ENCODE results near the gene AKT3.
A peak's percentile ranks its signal among the peaks of the same experiment; 100 is the strongest.

The AKT3 gene

DNA sequence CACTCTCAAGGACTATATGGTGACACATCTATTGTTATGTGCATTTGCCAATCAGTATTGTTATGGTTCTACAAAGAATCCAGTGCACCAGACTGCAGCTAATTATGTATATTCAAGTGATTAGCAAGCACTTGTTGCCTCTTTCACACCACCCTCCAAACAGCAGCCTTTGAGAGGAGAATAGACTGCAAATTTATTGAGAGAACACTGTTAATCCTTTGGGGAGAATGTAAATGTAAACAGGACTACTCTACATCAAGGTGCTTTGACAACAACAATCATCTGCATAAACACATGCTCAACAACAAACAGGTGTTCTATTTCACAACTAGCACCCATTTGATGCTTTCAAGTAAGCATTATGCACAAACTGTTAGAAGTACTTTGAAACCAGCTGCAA lies 117.4 kb downstream of the AKT3 start:
- no peak for DNase-seq

DNA sequence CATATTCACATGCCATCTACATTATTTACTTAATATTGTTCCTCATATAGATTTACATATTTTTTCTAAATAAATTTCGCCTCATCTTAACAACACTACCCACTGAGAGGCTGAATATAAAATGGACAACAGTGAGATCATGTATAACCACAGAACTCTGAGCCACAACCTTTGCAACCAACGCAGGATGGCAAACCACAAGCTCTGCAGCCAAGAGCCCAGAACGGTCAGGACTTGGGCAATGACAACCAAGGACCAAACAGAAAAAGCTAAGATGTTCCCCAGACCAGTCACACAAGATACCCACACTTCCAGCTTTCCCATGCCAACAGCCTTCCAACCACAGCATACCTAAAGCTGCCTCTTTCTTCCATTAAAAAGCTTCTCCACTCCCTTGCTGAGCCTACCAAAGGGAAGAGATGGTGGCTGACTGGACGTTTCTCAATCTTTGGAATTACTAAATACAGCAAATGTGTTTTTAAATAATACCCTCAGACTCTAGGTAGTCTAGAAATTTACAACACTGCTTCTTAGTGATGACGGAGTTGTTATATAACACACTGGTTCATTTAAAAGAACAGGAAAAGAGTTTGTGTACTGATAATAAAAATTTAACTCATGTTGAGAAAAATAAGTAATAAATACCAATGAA lies 117.9 kb downstream of the AKT3 start:
- peak in 1 of 58 donors; percentile 16 for DNase-seq

DNA sequence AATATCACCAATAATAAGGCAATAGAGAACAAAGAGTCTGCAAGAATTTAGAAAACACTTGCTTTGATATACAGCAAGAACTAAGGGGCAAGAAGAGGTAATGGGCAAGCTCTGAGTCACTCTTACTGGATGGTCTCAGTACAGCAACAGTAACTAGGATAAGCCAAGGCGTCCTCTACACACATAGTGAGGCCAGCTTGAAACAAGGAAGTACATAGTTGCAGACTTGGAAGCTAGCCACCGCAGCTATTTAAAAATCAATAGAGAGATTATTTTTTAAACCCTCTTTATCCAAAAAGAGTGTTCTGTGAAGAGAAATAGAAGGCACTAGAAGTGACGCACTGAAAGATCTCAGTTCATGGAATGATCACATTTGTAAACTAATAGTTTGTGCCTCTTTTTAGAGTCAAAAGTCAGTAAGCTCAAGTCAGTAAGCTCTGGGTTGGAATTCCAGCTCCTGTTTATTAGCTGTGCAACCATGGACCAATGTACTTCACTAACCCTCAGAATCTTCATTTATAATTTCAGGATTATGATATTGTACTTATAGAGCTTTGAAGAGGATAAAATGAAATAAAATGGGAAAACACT lies 118.6 kb downstream of the AKT3 start:
- DNase-seq: peak in 15 of 58 donors; percentile 6 to 76 (median 37)

DNA sequence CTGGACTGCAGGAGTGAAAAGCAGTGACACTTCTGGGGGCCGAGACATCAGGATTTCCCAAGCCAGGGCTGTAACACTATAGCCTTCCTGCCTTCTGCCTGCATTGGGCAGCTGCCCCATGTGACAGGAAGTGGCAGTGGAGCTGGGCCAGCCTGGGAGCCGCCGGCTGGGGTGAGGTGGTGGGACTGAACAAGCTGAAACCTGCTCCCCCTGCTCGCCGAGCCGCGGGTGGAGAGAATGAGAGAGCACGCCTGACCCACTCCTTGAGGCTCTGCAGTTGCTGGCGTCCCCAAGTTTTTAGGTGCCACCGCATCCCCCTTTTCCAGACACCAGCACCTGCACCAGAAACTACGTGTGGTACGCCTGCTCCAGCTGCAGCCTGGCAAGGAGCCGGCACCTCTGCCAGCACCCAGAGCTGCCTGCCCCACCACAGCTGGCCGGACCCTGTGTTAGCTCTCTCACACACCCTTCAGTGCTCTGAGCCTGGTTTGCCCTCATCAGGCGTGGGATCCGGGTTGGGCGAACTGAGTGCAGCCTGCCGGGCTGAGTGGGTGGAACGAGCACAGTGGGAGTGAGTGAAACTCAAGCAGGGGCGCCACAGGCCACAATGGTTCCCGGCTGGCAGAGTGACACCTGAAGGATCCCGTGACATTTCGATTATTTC lies 119.4 kb downstream of the AKT3 start:
- peak in 23 of 58 donors; percentile 9 to 39 (median 22) for DNase-seq

DNA sequence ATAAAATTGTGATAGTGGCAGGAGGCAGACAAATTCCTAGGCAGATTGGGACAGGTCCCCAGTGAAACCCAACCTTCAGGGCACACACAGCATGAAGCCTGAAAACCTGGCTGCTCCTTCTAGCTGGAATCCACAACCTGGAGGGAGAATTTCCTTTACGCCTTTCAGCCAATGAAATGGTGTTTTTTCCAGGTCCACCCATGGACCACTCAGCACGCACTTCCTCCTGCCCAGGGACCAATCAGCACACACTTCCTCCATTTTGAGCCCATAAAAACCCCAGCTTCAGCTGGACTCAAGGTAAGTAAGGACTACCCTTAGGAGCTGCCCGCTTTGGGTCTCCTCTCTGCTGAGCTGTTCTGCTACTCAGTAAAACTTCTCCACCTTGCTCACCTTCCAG lies 120.1 kb downstream of the AKT3 start:
- DNase-seq: no peak

DNA sequence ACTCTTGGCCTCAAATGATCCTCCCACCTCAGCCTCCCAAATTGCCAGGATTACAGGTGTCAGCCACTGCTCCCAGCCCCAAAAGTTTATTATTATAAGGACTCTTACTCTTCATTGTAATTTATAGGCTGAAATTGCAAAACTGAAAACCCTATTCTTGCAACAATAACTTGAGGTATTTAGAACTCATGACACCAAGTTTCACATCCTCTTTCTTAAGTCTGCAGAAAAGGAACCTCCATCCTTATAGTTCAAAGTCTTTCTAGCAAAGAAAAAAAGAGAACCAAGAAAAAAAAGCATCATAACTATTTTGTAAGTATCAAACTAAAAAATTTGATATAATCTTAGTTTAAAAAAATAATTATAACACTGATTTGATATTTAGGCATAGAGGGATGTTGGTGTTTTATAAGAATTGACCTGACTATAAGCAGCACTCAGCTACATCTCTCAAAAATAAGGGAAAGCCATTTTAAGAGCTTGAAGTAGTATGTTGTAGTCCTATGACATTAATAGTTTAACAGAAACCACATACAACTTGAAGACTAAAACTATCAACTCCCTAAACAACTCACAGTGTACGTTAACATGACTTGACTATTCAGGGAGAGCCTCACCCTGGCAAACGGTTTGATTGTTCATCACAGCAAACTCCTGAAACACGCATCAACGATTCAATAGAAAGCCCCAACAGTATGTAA lies 122.4 kb downstream of the AKT3 start:
- no peak for DNase-seq

DNA sequence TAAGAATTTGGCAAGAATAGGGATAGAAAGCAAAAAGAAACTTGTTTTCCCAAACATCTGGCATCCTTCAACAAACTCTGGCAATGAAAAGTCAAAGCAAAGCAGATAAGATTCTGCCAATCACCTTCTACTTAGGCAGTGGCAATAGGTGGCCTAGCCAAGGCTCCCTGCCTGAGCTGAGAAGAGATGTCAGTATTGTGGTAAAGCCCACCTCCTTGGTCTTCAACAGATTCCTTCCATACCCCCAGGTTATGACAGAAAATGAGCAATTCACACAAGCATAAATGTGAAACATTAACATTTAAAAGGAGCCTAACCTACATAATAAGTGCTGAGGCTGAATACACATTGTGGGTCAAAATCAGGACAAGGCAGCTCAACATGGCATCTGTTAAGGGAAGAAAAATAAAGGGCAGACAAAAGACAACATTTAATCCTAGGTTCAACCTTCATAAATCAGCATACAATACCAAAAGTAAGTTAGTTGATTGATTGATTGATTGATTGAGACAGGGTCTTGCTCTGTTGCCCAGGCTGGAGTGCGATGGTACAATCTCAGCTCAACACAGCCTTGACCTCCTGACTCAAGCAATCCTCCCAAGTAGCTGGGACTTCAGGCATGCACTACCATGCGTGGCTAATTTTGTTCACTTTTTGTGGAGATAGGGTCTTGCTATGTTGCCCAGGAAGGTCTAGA lies 123.1 kb downstream of the AKT3 start:
- DNase-seq: no peak

DNA sequence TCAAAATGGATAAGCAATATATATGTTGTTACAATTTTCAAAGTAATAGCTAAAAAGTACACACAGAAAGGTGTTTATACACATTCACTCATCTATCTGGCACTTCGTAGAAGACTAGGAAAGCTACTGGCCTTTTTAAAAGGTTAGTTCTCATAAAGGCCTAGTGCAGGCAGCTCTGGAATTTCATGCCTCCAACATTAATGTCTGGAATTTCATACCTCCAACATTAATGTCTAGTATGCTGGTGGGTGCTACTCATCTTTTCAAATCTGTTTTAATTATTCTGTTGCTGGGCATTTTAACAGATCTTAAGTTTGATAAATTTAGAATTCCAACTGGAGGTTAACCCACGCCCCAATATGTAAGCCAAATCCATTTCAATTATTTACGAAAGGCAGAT lies 124.2 kb downstream of the AKT3 start:
- DNase-seq: no peak

DNA sequence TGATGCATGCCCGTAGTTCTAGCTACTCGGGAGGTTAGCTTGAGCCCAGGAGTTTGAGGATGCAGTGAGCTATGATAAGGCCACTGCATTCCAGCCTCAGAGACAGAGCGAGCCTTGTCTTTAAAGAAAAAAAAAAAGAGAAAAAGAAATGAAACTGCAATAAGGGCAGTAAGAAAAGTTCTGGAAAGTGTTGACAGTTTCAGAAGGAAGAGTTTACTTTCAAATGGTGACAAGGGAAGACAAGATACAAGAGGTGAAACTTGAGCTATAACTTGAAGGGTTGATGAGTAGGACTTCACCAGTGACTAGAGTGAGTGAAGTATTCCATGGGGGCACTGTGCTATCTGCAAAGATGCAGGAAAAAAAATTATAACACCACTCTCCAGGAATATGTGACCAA lies 125.0 kb downstream of the AKT3 start:
- no peak for DNase-seq

DNA sequence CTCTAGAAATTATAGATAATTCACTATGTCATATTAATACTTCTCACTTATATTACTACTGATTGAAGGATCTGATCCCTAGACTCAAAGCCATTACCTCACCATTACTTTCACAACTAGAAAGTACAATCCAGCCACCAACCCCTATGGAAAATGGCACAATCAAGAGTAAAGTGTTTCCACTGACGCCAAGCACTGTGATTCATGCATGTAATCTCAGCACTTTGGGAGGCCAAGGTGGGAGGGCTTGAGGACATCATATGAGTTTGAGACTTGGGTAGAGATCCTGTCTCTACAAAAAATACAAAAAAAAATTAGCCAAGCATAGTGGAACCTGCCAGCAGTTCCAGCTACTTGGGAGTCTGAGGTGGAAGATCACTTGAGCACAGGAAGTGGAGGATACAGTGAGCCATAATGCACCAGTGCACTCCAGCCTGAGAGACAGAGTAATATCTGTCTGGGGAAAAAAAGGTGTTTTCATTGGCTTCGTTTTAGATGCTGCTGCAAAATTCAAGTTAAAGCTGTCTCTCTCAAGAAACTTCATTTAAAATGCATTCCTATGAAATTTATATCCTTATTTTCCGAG lies 126.5 kb downstream of the AKT3 start:
- DNase-seq: no peak

DNA sequence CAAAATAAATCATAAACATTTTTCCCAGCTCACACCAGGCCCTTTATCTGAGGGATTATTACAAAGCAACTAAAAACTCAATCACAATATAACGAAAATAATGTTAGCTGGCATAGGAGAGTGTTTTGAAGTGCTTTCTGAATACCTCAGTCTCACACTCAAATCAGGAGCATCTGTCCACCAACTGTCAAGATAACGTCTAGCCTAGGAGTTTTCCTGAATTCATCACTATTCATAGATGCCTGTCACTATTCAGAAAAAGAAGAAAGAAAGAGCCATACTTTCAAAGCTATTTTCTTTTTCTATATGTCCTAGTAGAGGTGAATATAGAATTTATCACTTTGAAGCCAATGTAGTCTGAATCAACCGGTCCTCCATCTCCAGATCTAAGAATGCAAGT lies 127.0 kb downstream of the AKT3 start:
- no peak for DNase-seq

DNA sequence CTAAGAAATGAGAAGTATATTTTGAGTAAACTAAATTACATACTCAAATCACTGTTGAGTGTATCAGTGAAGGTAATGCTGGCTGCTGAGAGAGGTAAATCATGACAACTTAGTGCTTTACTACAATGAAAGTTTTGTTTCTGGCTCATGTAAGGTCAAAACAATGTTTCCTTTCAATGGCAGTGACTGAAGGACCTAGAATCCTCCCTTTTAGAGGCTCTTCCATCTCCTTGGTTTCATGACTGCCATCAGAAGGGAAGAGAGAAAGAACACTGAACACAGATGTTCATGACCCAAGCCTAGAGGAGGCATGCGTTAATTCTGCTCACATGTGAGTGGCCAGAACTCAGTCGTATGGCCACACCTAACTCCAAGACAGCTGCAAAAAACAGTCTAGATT lies 130.6 kb downstream of the AKT3 start:
- DNase-seq: no peak

DNA sequence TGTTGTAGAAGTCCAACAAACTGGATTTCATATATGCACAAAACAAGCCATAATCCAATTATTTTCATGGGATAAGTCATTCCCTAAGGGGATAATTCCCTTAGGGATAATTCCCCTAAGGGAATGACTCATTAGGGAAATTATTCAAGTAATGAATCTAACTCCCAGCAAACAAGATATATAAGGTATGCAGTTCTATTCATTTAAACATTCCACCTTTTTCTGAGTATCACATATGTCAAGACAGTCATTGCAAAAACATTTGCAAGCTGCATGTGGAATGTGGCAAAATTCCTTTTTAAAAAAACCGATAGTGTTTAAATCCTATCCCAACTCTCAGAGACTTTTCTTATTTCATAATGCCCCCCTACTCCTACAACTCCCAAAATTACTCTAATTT lies 131.2 kb downstream of the AKT3 start:
- no peak for DNase-seq

DNA sequence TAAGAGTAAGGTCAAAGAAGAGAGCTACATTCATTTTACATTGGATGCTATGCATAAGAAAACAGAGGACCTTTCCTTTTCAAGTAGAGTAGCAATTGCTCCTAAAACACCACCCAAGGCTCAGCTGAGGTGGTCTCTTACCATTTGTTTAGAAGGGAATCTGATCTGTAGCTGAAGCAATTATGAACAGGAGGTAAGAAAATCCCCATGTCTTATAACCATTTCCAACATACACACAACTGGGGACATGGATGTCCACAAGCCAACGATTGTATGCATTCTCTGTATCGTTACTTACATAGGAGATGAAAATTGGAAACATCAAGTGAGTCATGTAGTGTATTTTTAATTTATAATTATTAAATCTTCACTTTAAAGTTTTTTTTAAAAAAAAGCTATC lies 132.0 kb downstream of the AKT3 start:
- DNase-seq: no peak

DNA sequence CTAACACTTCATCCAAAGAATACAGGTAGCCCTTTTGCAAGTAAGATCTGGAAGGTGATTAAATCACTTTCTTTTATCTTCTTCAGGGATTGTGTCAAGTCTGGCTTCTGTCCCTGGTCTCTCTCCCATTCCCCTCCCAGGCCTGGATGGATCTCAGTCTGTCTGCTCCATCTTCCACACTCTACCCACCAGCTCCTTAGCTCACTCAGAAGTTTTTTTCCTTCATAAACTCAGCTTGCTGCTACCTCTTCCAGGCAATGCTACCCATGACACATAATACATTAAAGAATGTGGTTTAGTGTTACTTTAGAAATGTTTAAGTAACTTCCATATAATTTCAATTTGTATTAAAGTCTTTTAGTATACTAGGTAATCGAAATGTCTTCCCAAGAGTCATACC lies 133.1 kb downstream of the AKT3 start:
- no peak for DNase-seq

DNA sequence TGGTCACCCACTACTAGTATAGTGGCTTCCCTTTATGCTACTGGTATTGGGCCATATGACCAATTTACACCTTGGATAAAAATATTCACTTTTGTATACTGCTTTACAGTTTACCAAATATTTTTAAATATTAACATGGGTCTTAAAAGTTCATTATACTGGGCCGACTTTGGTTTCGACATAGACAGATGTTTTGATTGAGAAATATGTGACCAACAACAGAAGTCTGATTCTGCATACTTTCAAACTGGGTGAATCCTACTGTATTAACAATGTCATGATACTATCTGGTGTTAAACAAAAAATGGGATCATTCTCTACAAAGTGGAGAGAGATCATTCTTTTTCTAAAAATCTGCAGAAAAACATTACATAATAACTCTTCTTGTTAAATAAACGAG lies 134.8 kb downstream of the AKT3 start:
- DNase-seq: no peak

DNA sequence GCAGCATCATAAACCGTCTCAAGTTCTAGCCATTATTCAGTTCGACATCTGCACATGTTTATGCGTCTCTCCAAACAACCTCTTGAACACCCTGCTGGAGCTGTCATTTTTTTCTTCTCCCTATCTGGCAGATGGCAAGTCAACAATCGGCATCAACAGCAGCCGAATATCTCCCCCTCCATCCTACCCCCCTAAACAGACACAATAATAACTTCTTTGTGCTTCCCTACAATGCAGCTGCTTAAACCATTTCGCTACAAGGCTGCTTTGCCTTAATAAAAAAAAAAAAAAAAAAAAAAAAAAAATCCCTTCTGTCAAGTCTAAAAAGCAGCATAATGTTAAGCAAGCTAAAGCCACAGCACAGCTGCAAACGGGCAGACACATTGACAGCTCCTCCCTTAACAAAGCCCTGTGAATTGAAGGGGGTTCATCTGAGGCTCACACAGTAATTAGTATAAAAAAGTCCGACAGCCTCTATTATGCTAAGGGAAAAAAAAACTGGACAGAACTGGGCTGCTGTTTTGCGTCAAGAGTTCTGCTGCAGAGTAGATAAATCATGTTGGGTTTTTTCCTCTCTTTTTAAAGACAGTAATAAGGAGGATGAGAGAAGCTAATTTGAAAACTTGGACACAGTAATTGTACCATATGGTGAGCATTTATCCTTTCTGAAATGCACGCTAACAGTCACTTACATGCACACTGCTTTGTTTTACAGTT lies 136.4 kb downstream of the AKT3 start:
- DNase-seq: peak in 34 of 58 donors; percentile 7 to 89 (median 56)

DNA sequence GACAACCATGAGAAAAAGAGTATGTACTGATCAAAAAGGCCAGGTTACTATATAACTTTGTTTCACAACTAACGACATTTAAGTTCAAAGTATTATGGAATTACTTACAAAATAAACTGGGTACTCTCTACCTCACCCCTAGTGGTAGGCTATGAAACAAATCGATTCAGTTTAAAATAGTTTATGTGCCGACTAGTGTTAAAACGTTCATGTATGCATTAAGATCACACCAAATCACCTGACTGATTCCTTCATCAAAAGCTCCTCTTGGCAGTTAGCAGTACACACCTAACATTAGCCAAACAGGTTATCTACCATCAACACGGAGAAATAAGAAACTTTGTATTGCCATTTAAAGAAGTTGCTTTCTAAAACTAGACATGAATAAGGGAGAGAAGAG lies 137.1 kb downstream of the AKT3 start:
- DNase-seq: peak in 1 of 58 donors; percentile 67

DNA sequence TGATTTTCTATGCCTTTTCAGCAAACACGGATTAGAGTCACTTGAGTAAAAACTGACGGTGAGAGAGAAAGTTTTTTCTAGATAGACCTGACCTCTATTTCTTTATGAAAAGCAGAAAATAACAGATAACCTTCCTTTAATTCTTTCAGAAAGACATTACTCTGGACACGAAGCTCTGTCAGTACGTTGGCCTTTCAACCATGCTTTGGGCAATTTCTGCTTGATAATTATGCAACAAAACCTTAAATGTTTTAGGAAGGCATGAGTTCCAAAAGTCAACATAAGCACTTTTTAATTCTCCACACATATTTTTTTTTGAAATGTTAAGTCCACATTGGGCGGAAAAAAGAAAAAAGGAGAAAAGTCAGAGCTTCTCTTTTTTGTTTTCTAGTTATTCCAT lies 137.8 kb downstream of the AKT3 start:
- no peak for DNase-seq

DNA sequence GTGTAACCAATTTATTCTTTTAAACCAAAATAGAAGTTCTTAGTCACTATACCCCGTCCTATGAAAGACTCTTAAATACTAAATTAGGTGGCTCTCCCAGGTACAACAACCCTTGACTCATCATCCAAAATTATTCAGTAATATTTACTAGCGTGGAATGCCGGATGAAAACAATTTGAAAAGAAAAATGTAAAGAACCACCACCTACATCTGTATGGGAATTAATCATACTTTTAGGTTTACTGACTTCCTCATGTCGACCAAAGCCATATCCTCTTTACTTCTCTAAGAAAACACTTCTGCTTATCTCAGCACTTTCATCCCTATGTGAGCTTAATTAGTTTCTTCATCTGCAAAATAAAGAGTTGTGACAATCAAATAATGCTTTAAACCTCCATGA lies 139.6 kb downstream of the AKT3 start:
- no peak for DNase-seq

DNA sequence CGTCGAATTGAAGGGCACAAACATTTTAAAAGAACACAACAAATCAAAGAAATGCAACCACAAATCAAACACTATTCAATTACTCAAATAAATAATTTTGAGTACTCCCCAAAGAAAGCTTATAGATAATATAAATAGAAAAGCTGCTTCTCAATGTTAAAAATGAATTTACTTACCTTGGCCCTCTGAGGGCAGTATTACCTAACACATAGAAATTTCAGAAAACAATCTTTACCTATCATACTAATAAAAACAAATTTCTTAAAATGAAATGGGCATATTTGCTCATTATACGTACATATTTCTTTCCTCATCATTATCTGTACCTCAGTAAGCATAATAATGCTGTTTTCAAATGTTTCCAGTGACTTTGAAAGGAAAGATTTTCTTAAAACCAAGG lies 141.8 kb downstream of the AKT3 start:
- no peak for DNase-seq
